Psoas muscle (tissue), 8 donors: ENCODE results near the gene INAFM2. TPM values are rescaled to one million over a fixed set of nuclear protein-coding genes. Genes with fewer than 3 reads are reported as not detected.

ENCODE experiments used
- ATAC-seq, 4 donors: fragments of 200-7000 bp; cut with Tn5 transposase; one replicate each; pipeline ENCODE4 v1.9.1; 2020; ENCODE audit warnings: moderate library complexity in 3 of 4, mild to moderate bottlenecking in 2 of 4
- DNase-seq, 2 donors: peaks; one replicate each; pipeline ENCODE4 v3.0.0-alpha.2; 2020
- H3K27ac ChIP-seq: fragments of 200-600 bp; one replicate; pipeline ENCODE4 v1.8.0; 2022
- H3K27me3 ChIP-seq, 3 donors: fragments of 200-600 bp in 1 of 3; one replicate each; pipeline versions ENCODE4 v1.6.1 to v1.8.0; 2013 to 2022; ENCODE audit warnings: low read length in 2 of 3, mild to moderate bottlenecking in 2 of 3, moderate library complexity in 1 of 3; ENCODE audit not compliant: insufficient read depth in 3 of 3
- H3K36me3 ChIP-seq, 2 donors: fragments of 200-600 bp in 1 of 2; one replicate each; pipeline versions ENCODE4 v1.6.1 to v1.8.0; 2013 to 2022; ENCODE audit warnings: low read depth in 1 of 2, mild to moderate bottlenecking in 1 of 2, moderate library complexity in 1 of 2; ENCODE audit not compliant: insufficient read depth in 1 of 2
- H3K4me1 ChIP-seq: fragments of 200-600 bp; one replicate; pipeline ENCODE4 v1.8.0; 2022
- H3K4me3 ChIP-seq: fragments of 200-600 bp; one replicate; pipeline ENCODE4 v1.8.0; 2022; ENCODE audit warnings: mild to moderate bottlenecking
- H3K9me3 ChIP-seq: fragments of 200-600 bp; one replicate; pipeline ENCODE4 v1.8.0; 2022
- CTCF ChIP-seq: fragments of 200-600 bp; IDR thresholded peaks from one replicate; pipeline ENCODE4 v1.8.0; 2022; ENCODE audit warnings: antibody characterized with exemption
- WGBS, 3 donors: extraction: QIAGEN DNeasy Blood & Tissue Kit; methylation state at CpG; one replicate each; pipeline versions ENCODE4 v1.1.6 to v1.1.7; 2013; 5-methylcytosine and 5-hydroxymethylcytosine counted together
- intact Hi-C, 2 donors: fragments of 100-400 bp; cut with DNase I; formaldehyde crosslinking; loops; one replicate each; pipeline versions ENCODE4 v1.11.0 to v1.14.2; 2022
- polyA plus RNA-seq, 3 donors: library from polyadenylated mRNA; stranded (reverse); fragments of 200-250 nt; gene quantifications; one replicate each; pipeline ENCODE4 v1.2.3, GENCODE V29; 2013
- total RNA-seq, 4 donors: library from RNA; stranded (reverse); fragmentation: NEBNext Ultra II Directional in 2 of 4; extraction: Animal tissue kit (Norgen Biotek cat#: 25700) in 2 of 4; gene quantifications; one replicate each; pipeline versions ENCODE4 v1.2.1 to v1.2.4, GENCODE V29; 2021 to 2023
- donor health status: healthy with polysubstance abuse.
- donor health status: DM: no; HTN: no; CAD: no; lungs with moderate emphysema.
- donor health status: Bipolar disorder and iron deficiency.
- donor health status: healthy.
- donor health status: DM: yes; HTN: yes; CAD: no.
- donor health status: DM: no; HTN: no; CAD: no.
- donor health status: DM: no; HTN: no; CAD: no.
- donor health status: DM: yes; HTN: yes; CAD: no.

The INAFM2 gene
- total and polyA plus RNA-seq, 7 donors, result 5.8 to 32.4 (median 22.3) TPM

- H3K27me3 ChIP-seq, result no peaks in the 10 kb centered on the region
- ATAC-seq (no peak), DNase-seq (no peak)
- H3K36me3 ChIP-seq, result no peaks in the 10 kb centered on the region
- H3K9me3 ChIP-seq, result peaks cover 4% of the 10 kb centered on the region
- no peak for TF ChIP-seq CTCF
- whole genome bisulfite sequencing, 3 donors, result 52 to 62% (median 60%) methylated on average over 12 of the region's 12 CpGs
- no peak overlapping the region for H3K4me3 ChIP-seq
- no peak overlapping the region for H3K27ac ChIP-seq
- intact Hi-C loops, result no loop called here
- H3K4me1 ChIP-seq, result no peaks in the 10 kb centered on the region
Observed at GRCh38 chr15:40301467-40302179, 21.9 kb upstream of the INAFM2 start.

GRCh38 chr15:40302288-40302886 lies 21.1 kb upstream of the INAFM2 start:
- no peak for ATAC-seq
- peaks cover 4% of the 10 kb centered on the region for H3K9me3 ChIP-seq
- no peaks in the 10 kb centered on the region for H3K4me1 ChIP-seq
- 90 to 92% (median 90%) methylated on average over 19 of the region's 19 CpGs for WGBS, 3 donors
- no peak overlapping the region for H3K4me3 ChIP-seq
- H3K27ac ChIP-seq, result no peak overlapping the region
- H3K36me3 ChIP-seq, result no peaks in the 10 kb centered on the region
- H3K27me3 ChIP-seq, result no peaks in the 10 kb centered on the region
- no peak for TF ChIP-seq CTCF
- intact Hi-C loops, result no loop called here
- no peak for DNase-seq

GRCh38 chr15:40302981-40303380 lies 20.5 kb upstream of the INAFM2 start:
- Histone ChIP-seq H3K36me3 (no peaks in the 10 kb centered on the region), H3K27me3 (no peaks in the 10 kb centered on the region), H3K9me3 (peaks cover 4% of the 10 kb centered on the region), H3K4me3 (no peak overlapping the region), H3K27ac (no peak overlapping the region), H3K4me1 (no peaks in the 10 kb centered on the region)
- DNase-seq, result no peak
- 59 to 71% (median 60%) methylated on average over 10 to 11 of the region's 11 CpGs for WGBS, 3 donors
- intact Hi-C loops, result no loop called here
- TF ChIP-seq CTCF, result no peak
- ATAC-seq, result no peak

GRCh38 chr15:40303576-40303975 lies 19.9 kb upstream of the INAFM2 start:
- TF ChIP-seq CTCF, result no peak
- DNase-seq, result no peak
- WGBS, 3 donors, result 78 to 96% (median 88%) methylated on average over 2 of the region's 2 CpGs
- no peaks in the 10 kb centered on the region for H3K36me3 ChIP-seq
- no peak overlapping the region for H3K27ac ChIP-seq
- H3K4me1 ChIP-seq, result no peaks in the 10 kb centered on the region
- ATAC-seq, result no peak
- H3K4me3 ChIP-seq, result no peak overlapping the region
- H3K9me3 ChIP-seq, result peaks cover 4% of the 10 kb centered on the region
- H3K27me3 ChIP-seq, result no peaks in the 10 kb centered on the region
- intact Hi-C loops, result no loop called here
